ENCODE results near the gene CRYBG2.

The CRYBG2 gene

GRCh38 chr1:26370591-26371382 lies 16.9 kb upstream of the CRYBG2 start:
- DNase-seq = no peak

- DNase-seq = no peak
Observed at GRCh38 chr1:26368486-26368885, 14.6 kb upstream of the CRYBG2 start.

GRCh38 chr1:26368006-26368405 lies 14.1 kb upstream of the CRYBG2 start:
- no peak for DNase-seq

GRCh38 chr1:26367441-26367840 lies 13.5 kb upstream of the CRYBG2 start:
- DNase-seq = no peak

- DNase-seq = no peak
Observed at GRCh38 chr1:26364956-26365355, 11.0 kb upstream of the CRYBG2 start.

- DNase-seq = peak; percentile 78
Observed at GRCh38 chr1:26363549-26364448, 9.9 kb upstream of the CRYBG2 start.

GRCh38 chr1:26362331-26362730 lies 8.4 kb upstream of the CRYBG2 start:
- no peak for DNase-seq

- no peak for DNase-seq
Observed at GRCh38 chr1:26361605-26362122, 7.7 kb upstream of the CRYBG2 start.

GRCh38 chr1:26360807-26361604 lies 7.1 kb upstream of the CRYBG2 start:
- DNase-seq = no peak

GRCh38 chr1:26359981-26360806 lies 6.3 kb upstream of the CRYBG2 start:
- DNase-seq = peak; percentile 57

- peak; percentile 45 for DNase-seq
Observed at GRCh38 chr1:26358411-26359384, 4.8 kb upstream of the CRYBG2 start.

- no peak for DNase-seq
Observed at GRCh38 chr1:26357121-26357602, 3.2 kb upstream of the CRYBG2 start.

GRCh38 chr1:26356106-26356505 lies 2.2 kb upstream of the CRYBG2 start:
- no peak for DNase-seq

- no peak for DNase-seq
Observed at GRCh38 chr1:26354972-26355371, 1.0 kb upstream of the CRYBG2 start.

- DNase-seq = no peak
Observed at GRCh38 chr1:26353210-26353859, 595 bp downstream of the CRYBG2 start.

GRCh38 chr1:26352338-26352679 lies 1.6 kb downstream of the CRYBG2 start:
- DNase-seq = no peak

GRCh38 chr1:26351590-26352337 lies 2.2 kb downstream of the CRYBG2 start:
- no peak for DNase-seq

- DNase-seq = no peak
Observed at GRCh38 chr1:26350701-26351589, 3.0 kb downstream of the CRYBG2 start.

All from effector CD8-positive, alpha-beta T cell (primary cell).